Activated B cell treated with CpG ODN at 0.5 μM for 24 hours (primary cell): ENCODE measurements around the gene AKT3. TPM values are rescaled to one million over a fixed set of nuclear protein-coding genes. Genes with fewer than 3 reads are reported as not detected.

Experiments
- ATAC-seq: fragments of 200-7000 bp; cut with Tn5 transposase; one replicate; pipeline ENCODE4 v1.10.0; 2021; ENCODE audit warnings: low read depth, mild to moderate bottlenecking, moderate library complexity
- CTCF ChIA-PET: fragments of 350-600 bp; sonication (Branson Sonifier 250); formaldehyde crosslinking; loops from one replicate; lab custom pipeline; 2021; ENCODE audit warnings: antibody characterized with exemption; lab: Charles Lee
- POLR2A ChIA-PET: fragments of 350-600 bp; sonication (Branson Sonifier 250); formaldehyde crosslinking; loops from one replicate; lab custom pipeline; 2021; ENCODE audit warnings: antibody characterized with exemption; lab: Charles Lee
- DNase-seq: peaks from one replicate; pipeline ENCODE4 v3.0.0; 2022
- H3K27ac Mint-ChIP-seq: one replicate; pipeline ENCODE4 v1.8.0; 2020; ENCODE audit warnings: mixed read lengths
- H3K27me3 Mint-ChIP-seq: one replicate; pipeline ENCODE4 v1.8.0; 2021; ENCODE audit warnings: mixed read lengths
- H3K36me3 Mint-ChIP-seq: one replicate; pipeline ENCODE4 v1.8.0; 2021; ENCODE audit warnings: low read depth, mixed read lengths
- H3K4me1 Mint-ChIP-seq: one replicate; pipeline ENCODE4 v1.8.0; 2021; ENCODE audit warnings: mixed read lengths
- H3K4me3 Mint-ChIP-seq: one replicate; pipeline ENCODE4 v1.8.0; 2020; ENCODE audit warnings: mild to moderate bottlenecking, mixed read lengths
- H3K9me3 Mint-ChIP-seq: one replicate; pipeline ENCODE4 v1.8.0; 2020; ENCODE audit warnings: mixed read lengths
- intact Hi-C: fragments of 100-400 bp; cut with micrococcal nuclease; formaldehyde crosslinking; loops from one replicate; pipeline ENCODE4 v1.15.1; 2024
- total RNA-seq: library from RNA; stranded (reverse); gene quantifications from 2 replicates; pipeline ENCODE4 v1.2.3, GENCODE V29; 2022
- TF ChIP-seq, protein P1 (sequence below): fragments of 200-600 bp; IDR thresholded peaks from one replicate; pipeline ENCODE4 v1.8.0; 2022; ENCODE audit warnings: antibody characterized with exemption, mild to moderate bottlenecking

AKT3 gene
- total RNA-seq, 1 donor from 2014 or later = 63.3 TPM

DNA sequence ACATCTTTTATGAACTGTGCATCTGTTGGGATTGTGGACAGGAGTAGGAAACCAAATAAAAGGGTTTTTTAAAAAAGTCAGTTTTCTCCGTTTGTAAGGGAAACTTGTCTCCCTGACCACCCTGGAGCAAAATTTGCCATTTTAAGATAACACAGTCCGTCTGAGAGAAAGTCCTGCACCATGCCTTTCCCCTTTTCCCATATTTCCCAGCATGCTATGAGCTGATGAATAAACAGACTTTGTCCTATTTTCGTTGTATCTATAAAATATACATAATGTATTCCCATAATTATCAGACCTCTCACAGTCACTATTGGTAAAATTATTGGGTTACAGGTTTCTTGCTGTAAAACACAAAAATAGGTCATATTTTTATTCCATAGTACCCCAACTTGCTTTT lies 1.7 kb upstream of the AKT3 start:
- ChIA-PET POLR2A (no interaction called here), CTCF (no interaction called here)
- intact Hi-C loops = loop anchor here (2.0 to 5.0 kb wide), 6 partner anchors 144 to 597 kb away; partner anchors contain the start of gene CEP170
- peaks cover 3% of the 10 kb centered on the region for H3K36me3 Mint-ChIP-seq
- H3K27ac Mint-ChIP-seq = peak overlapping the region; percentile 90
- DNase-seq = no peak
- H3K27me3 Mint-ChIP-seq = peaks cover 5% of the 10 kb centered on the region
- TF ChIP-seq, protein P1, sequence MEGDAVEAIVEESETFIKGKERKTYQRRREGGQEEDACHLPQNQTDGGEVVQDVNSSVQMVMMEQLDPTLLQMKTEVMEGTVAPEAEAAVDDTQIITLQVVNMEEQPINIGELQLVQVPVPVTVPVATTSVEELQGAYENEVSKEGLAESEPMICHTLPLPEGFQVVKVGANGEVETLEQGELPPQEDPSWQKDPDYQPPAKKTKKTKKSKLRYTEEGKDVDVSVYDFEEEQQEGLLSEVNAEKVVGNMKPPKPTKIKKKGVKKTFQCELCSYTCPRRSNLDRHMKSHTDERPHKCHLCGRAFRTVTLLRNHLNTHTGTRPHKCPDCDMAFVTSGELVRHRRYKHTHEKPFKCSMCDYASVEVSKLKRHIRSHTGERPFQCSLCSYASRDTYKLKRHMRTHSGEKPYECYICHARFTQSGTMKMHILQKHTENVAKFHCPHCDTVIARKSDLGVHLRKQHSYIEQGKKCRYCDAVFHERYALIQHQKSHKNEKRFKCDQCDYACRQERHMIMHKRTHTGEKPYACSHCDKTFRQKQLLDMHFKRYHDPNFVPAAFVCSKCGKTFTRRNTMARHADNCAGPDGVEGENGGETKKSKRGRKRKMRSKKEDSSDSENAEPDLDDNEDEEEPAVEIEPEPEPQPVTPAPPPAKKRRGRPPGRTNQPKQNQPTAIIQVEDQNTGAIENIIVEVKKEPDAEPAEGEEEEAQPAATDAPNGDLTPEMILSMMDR = no peak
- H3K4me3 Mint-ChIP-seq = peak overlapping the region; percentile 93
- peaks cover 25% of the 10 kb centered on the region for H3K4me1 Mint-ChIP-seq
- no peak for ATAC-seq
- H3K9me3 Mint-ChIP-seq = no peaks in the 10 kb centered on the region

DNA sequence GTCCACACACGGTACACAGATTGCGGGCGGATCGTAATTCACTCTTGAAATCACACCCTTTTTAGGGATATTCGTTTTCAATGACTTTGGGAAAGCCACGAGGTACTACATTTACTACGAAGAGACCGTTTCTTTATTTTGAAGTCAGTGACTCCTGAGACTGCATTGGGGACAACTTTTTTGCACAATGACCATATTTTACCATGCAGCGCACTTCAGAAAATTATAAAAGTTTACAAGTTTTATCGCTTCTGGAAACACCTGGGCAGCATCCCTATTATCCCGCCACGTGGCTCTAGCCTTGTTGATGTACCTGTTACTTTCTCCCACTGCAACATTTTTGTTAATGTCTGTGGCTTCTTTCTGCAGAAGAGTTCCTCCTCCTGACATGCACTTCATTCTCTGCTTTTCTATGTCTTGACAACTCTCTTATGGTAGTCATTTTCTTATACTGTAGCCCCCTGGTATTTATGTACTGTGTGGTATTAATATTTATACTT lies 1.3 kb upstream of the AKT3 start:
- ChIA-PET POLR2A (no interaction called here), CTCF (no interaction called here)
- peaks cover 5% of the 10 kb centered on the region for H3K27me3 Mint-ChIP-seq
- peak overlapping the region; percentile 93 for H3K4me3 Mint-ChIP-seq
- H3K36me3 Mint-ChIP-seq = peaks cover 3% of the 10 kb centered on the region
- ATAC-seq = no peak
- H3K27ac Mint-ChIP-seq = peak overlapping the region; percentile 90
- no peaks in the 10 kb centered on the region for H3K9me3 Mint-ChIP-seq
- H3K4me1 Mint-ChIP-seq = peaks cover 29% of the 10 kb centered on the region
- intact Hi-C loops = loop anchor here (2.0 to 5.0 kb wide), 6 partner anchors 144 to 597 kb away; partner anchors contain the start of gene CEP170
- TF ChIP-seq, protein P1 = no peak
- no peak for DNase-seq

DNA sequence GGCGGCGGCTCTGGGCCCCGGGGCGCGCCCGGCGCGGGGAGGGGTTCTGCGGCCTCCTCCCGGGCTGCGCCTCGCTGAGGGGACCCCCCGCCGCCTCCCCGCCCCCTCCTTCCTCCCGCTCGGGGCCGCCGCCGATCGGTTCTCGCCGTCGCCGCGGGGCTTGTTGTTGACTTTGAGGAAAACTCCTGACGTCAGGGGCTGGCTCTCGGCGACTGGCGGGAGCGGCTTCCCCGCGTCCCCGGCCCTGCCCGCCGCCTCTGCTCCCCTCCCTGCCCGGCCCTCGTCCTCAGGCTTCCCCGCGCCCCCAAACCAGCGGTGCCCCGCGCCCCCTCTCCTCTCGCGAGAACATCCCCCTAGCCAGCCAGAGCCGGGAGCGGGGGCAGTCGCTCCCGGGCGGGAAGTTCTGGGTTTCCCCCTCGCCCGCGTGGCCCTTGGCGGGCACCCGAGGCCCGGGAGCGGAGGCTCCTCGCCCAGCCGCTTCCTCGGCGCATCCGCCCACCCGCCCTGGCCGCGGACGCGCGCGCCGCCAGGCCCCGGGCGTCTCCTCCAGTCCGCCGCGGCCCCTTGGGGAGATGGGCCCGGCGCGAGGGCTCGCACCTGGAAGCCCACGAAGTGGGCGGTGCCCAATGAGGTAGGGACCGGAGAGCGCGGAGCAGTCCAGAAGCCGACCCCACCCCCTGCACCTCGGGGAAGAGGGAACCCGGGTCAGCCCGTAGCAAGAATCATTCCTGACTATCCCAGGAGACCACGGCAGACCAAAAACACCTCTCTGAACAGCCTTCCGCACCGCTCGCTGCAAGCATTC lies 611 bp upstream of the AKT3 start:
- intact Hi-C loops = loop anchor here (1.0 to 5.0 kb wide), 7 partner anchors 143 to 596 kb away; partner anchors contain the start of gene CEP170
- CTCF ChIA-PET = no interaction called here
- H3K4me1 Mint-ChIP-seq = peaks cover 33% of the 10 kb centered on the region
- H3K36me3 Mint-ChIP-seq = peaks cover 3% of the 10 kb centered on the region
- POLR2A ChIA-PET = interaction anchor here (0.6 to 3.8 kb wide), 9 partner anchors 12 to 605 kb away, joined by 3 to 39 read pairs (median 5); no protein-coding TSS in a partner anchor
- H3K4me3 Mint-ChIP-seq = peak overlapping the region; percentile 93
- no peaks in the 10 kb centered on the region for H3K9me3 Mint-ChIP-seq
- DNase-seq (peak; percentile 76), ATAC-seq (peak; percentile 47)
- H3K27ac Mint-ChIP-seq = peak overlapping the region; percentile 90
- peaks cover 2% of the 10 kb centered on the region for H3K27me3 Mint-ChIP-seq
- TF ChIP-seq, protein P1 = no peak

DNA sequence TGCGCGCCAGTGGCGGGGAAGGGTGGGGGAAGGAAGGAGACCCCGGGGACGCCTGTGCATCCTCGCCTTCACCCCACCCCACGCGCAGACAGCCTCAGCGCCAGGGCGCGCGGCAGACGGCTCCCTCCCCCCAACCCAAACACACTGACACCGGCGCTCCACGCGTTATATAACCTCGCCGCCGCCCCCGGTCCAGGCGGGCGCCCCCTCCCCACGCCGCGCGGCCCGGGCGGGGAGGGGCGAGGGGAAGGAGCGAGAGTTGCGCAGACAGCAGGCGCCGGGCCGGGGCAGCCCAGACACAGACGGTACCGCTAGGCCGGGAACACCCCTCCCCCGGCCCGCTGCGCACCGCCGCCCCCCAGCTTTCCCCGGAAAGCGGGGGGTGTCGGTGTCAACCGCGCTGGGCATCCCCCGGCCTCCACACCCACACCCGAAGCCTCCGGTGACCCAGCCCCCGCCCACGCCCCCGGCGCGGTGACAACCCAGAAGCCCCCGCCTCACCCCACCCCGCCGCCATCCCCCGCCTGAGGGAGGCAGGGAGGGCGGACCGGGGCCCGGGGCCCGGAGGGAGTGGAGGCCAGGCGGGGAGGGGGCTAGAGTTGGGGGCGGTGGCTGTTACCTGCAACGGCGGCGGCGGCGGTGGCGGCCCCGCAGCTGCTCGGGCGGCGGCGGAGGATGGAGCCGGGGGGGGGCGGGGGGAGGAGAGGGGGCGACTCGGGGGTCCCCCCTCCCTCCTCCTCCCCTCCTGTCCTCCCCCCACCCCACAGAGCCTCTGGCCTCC lies 432 bp downstream of the AKT3 start:
- POLR2A ChIA-PET = interaction anchor here (0.6 to 3.8 kb wide), 15 partner anchors 11 to 606 kb away, joined by 3 to 39 read pairs (median 4); no protein-coding TSS in a partner anchor
- H3K36me3 Mint-ChIP-seq = peaks cover 3% of the 10 kb centered on the region
- H3K27me3 Mint-ChIP-seq = peaks cover 2% of the 10 kb centered on the region

More for the DNA sequence above, 432 bp downstream of the AKT3 start:
- intact Hi-C loops = loop anchor here (1.0 to 5.0 kb wide), 9 partner anchors 122 to 603 kb away; partner anchors contain the start of genes ADSS2 and CEP170
- TF ChIP-seq, protein P1 = no peak
- H3K4me1 Mint-ChIP-seq = peaks cover 34% of the 10 kb centered on the region
- peak overlapping the region; percentile 92 for H3K27ac Mint-ChIP-seq
- DNase-seq (peak; percentile 63), ATAC-seq (peak; percentile 38)
- H3K9me3 Mint-ChIP-seq = no peaks in the 10 kb centered on the region
- CTCF ChIA-PET = no interaction called here
- peak overlapping the region; percentile 89 for H3K4me3 Mint-ChIP-seq
